ENCODE data around the gene YTHDF1.
"Not testable (repeated sequence)": the region's sequence is repeated elsewhere in the genome, so short reads cannot be mapped to it uniquely, and the experiment has no call there.

Gene YTHDF1

DNA sequence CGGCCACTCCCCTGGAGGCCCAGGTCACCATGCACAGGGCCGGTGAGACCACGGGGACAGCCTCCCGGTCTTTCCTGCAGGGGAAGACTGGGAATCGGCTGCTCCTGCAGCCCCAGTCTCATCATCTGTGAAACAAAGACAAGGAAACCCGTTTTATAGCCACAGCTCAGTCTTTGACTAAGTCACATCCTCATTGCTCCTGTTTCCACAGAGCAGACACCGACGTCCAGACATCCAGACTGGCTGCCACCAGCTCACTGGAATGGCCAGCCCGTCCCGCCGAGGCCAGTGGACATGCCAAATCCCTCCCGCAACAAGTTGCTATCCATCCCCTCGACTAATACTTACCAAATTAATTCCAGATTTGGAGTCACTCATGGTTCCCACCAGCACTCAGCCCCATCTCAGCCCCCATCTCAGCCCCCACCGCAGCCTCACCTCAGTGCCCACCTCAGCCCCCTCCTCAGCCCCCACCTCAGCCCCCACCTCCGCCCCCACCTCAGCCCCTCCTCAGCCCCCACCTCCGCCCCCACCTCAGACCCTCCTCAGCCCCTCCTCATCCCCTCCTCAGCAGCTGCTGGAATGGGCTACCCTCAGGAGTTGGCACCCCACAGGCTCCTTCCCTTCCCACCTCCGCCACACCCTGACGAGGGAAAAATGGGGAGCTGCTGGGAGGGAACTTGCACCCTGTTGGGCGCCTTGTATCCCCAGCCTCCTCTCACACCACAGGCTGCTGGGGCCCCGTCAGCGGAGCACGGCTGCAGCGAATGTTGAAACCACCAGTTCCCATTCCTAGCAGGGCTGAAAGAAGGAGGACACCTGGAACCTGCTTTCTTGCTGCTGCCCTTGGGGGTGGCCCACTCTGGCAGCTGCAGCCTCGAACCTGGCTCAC, 48.7 kb downstream of the YTHDF1 start:
- ATAC-seq (peak; percentile 33), DNase-seq (no peak)
- Mint-ChIP-seq H3K4me1 (peaks cover 6% of the 10 kb centered on the region), H3K27ac (peak overlapping the region in 1 of 2 donors; percentile 20), H3K27me3 (peaks cover 40% of the 10 kb centered on the region), H3K9me3 (no peaks in the 10 kb centered on the region), H3K4me3 (no peak overlapping the region)

DNA sequence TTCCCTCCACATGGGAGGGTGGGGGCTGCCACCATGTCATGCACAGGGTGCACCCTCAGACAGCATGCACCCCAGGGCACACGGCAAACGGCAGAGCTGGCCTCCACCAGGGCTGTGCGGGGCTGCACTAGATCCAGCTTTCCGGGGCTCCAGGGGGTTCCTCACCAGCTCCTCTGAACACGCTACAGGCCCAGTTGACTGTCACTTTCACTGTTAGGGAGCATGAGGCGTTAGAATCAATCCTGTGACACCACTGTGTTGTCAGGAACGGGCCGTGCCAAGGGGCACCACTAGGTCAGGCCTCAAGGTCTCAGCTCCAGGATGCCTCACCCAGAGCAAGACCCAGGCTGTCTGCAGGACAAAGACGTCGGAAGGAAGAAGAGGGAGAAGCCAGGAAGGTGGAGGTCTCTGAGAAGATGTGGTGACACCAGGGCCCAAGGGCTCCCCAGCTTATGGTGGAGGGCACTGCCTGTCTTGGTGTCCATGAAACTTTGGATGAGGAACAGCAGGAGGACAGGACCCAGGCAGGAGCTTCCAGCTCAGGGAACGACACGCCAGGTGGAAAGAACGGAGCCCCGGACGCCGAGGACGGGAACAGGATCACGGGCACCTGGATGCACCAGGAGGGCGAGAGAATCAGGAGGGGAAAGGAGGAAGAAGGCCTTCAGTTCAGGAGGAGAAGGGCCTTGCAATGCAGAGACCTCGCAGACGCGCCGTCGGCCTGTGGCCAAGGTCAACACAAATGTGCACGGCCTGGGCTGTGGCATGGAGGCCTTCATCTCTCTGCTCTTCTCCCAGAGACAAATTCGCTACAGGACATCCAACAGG, 49.5 kb downstream of the YTHDF1 start:
- H3K4me3 Mint-ChIP-seq = no peak overlapping the region
- H3K27ac Mint-ChIP-seq = no peak overlapping the region
- H3K27me3 Mint-ChIP-seq = peaks cover 37% of the 10 kb centered on the region
- H3K9me3 Mint-ChIP-seq = no peaks in the 10 kb centered on the region
- no peak for ATAC-seq
- H3K4me1 Mint-ChIP-seq = peaks cover 6% of the 10 kb centered on the region
- no peak for DNase-seq

GRCh38 chr20:63165356-63166192, 50.4 kb downstream of the YTHDF1 start:
- DNase-seq (no peak), ATAC-seq (no peak)
- H3K9me3 Mint-ChIP-seq = no peaks in the 10 kb centered on the region
- peaks cover 32% of the 10 kb centered on the region for H3K27me3 Mint-ChIP-seq
- H3K4me3 Mint-ChIP-seq = no peak overlapping the region
- H3K27ac Mint-ChIP-seq = no peak overlapping the region
- peaks cover 6% of the 10 kb centered on the region for H3K4me1 Mint-ChIP-seq

DNA sequence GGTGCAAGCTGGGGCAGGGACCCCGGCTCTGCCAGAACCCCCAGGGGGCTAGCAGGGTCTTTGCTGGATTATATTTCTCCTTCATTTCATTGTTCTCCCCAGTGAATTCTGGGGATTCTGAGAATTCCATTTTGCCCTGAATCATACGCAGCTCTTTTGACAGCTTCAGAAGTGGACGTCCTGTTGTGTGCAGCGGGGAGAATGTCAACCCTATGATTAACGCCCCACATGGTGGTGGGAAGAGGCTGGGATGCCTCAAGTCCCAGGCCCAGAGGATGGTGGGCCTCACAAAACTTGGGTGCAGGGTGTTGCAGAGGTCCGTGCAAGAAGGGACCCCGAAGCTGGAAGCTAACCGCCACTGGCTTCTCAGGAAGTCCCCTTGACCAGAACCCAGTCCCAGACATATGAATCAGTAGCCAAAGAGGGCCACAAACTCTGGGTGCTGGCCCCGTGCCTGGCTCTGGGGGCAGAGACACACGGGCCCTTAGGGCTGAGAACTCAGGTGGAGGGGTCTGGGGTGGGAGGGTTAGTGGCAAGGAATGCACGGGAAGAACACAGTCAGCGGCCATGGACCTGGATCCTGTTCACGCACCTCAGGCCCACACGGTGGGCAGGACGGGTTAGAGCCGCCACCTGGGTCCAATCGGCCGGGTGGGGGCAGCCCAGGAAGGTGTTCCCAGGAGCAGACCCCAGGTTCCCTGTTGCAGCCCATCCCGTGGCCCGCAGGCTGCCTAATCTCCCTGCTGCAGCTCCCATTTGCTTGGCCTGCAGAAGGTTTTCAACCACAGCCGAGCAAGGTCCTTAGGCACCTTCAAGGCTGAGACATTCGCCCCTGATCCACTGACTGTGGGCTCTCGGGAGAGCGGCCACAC, 51.2 kb downstream of the YTHDF1 start:
- Mint-ChIP-seq H3K27ac (no peak overlapping the region), H3K9me3 (no peaks in the 10 kb centered on the region), H3K4me3 (no peak overlapping the region), H3K4me1 (peaks cover 6% of the 10 kb centered on the region), H3K27me3 (peaks cover 25% of the 10 kb centered on the region)
- ATAC-seq (no peak), DNase-seq (no peak)

- Mint-ChIP-seq H3K27me3 (peaks cover 25% of the 10 kb centered on the region), H3K4me1 (peaks cover 6% of the 10 kb centered on the region), H3K9me3 (no peaks in the 10 kb centered on the region), H3K27ac (no peak overlapping the region), H3K4me3 (no peak overlapping the region)
- ATAC-seq = no peak
- no peak for DNase-seq
Observed at GRCh38 chr20:63163596-63164483, 52.1 kb downstream of the YTHDF1 start.

DNA sequence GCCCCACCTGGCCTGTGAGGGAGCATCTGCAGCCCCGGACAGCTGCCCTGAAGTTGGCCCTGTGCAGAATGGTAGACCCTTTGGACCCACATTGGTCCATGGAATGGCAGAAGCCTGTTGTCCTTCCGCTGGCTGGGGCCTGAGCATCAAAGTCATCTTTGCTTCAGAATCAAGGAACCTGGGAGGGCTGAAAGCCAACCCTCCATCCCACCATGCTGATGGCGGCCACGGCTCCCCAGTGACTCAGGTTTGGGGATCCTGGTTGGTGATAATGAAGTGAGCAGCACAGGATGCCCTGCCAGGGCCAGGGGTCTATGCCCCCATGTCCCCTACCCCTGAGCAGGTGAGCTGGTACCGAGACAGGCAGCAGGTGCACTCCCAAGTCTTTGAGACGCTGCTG, 52.8 kb downstream of the YTHDF1 start:
- H3K4me3 Mint-ChIP-seq = no peak overlapping the region
- DNase-seq (no peak), ATAC-seq (no peak)
- H3K27me3 Mint-ChIP-seq = peaks cover 26% of the 10 kb centered on the region
- H3K9me3 Mint-ChIP-seq = no peaks in the 10 kb centered on the region
- no peak overlapping the region for H3K27ac Mint-ChIP-seq
- peaks cover 6% of the 10 kb centered on the region for H3K4me1 Mint-ChIP-seq

GRCh38 chr20:63162206-63162795, 53.6 kb downstream of the YTHDF1 start:
- Mint-ChIP-seq H3K4me1 (peaks cover 6% of the 10 kb centered on the region), H3K27me3 (peaks cover 26% of the 10 kb centered on the region), H3K4me3 (no peak overlapping the region), H3K27ac (no peak overlapping the region), H3K9me3 (no peaks in the 10 kb centered on the region)
- ATAC-seq = no peak
- DNase-seq = no peak

DNA sequence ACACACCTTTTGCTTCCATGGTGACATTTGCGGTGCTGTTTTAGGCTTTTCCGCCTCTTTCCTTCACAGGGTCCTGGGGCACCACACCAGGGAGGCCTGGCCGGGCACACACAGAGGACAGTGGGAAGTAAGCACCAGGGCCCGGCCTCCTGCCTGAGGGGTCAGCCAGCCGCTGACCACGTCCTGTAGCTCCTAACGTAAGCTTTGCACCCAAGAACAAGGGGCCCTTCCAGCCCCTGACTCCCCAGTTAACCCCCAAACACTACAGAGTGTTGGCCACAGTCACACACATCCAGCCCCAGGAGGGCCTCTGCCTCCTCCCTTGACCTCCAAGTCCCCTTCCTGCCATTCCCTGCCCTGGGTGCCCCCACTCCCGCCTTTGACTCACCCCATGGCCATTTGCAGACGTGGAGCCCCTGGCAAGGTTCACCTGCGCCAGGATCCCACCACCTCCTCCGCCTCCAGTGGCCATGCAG, 54.7 kb downstream of the YTHDF1 start:
- H3K4me1 Mint-ChIP-seq = peaks cover 6% of the 10 kb centered on the region
- H3K27ac Mint-ChIP-seq = no peak overlapping the region
- H3K27me3 Mint-ChIP-seq = peaks cover 31% of the 10 kb centered on the region
- DNase-seq = no peak
- no peaks in the 10 kb centered on the region for H3K9me3 Mint-ChIP-seq
- no peak for ATAC-seq
- no peak overlapping the region for H3K4me3 Mint-ChIP-seq

GRCh38 chr20:63160641-63161175, 55.2 kb downstream of the YTHDF1 start:
- Mint-ChIP-seq H3K27ac (no peak overlapping the region), H3K27me3 (peaks cover 36% of the 10 kb centered on the region)

DNA sequence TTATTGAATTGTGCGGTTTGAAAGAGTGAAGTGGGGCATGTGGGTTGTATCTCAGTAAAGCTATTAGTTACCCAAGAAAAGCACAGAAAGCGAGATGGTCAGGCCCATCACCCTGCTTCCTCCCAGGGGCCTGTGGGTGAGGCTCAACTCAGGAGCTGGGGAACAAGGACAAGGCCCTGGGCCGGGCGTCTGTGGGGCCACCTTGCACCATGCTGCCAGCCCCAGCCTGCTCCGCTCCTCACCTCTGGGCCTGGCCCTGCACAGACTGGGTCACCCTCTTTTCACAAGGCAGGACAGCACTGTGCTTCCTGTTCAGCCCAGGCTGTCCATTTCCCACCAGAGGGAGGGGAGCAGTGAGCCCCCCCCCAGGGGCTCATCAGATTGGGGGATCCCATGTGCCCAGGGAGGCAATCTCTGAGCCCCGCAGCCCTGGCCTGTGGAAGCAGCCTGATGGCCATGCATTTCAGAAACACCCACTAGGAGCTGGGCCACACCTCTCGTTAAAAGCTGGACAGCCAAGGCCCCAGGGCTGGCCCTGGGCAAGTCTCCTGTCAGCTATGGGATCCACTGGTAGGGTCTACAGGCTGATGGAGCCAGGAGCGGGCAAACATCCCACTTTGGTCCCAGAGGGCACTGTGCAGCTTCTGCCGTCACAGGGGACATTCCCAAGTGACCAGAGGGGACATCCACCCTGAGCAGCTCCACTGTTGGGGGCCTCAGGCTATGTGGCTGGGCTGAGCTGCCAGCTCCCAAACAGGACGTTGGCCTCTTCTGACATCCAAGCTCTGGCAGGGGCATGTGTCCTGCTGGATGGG, 55.9 kb downstream of the YTHDF1 start:
- H3K27me3 Mint-ChIP-seq = peaks cover 42% of the 10 kb centered on the region
- DNase-seq = no peak
- ATAC-seq = no peak
- H3K27ac Mint-ChIP-seq = no peak overlapping the region
- peaks cover 6% of the 10 kb centered on the region for H3K4me1 Mint-ChIP-seq
- no peak overlapping the region for H3K4me3 Mint-ChIP-seq
- H3K9me3 Mint-ChIP-seq = no peaks in the 10 kb centered on the region

More at GRCh38 chr20:63160641-63161175, 55.2 kb downstream of the YTHDF1 start:
- DNase-seq (no peak), ATAC-seq (no peak)
- Mint-ChIP-seq H3K4me1 (peaks cover 6% of the 10 kb centered on the region), H3K9me3 (no peaks in the 10 kb centered on the region), H3K4me3 (no peak overlapping the region)

GRCh38 chr20:63159251-63159650, 56.7 kb downstream of the YTHDF1 start:
- DNase-seq, H3K9me3 Mint-ChIP-seq, H3K4me3 Mint-ChIP-seq, H3K4me1 Mint-ChIP-seq, ATAC-seq: not testable (repeated sequence)
- peak overlapping the region in 1 of 2 donors; percentile 16 for H3K27ac Mint-ChIP-seq
- H3K27me3 Mint-ChIP-seq = peaks cover 46% of the 10 kb centered on the region

DNA sequence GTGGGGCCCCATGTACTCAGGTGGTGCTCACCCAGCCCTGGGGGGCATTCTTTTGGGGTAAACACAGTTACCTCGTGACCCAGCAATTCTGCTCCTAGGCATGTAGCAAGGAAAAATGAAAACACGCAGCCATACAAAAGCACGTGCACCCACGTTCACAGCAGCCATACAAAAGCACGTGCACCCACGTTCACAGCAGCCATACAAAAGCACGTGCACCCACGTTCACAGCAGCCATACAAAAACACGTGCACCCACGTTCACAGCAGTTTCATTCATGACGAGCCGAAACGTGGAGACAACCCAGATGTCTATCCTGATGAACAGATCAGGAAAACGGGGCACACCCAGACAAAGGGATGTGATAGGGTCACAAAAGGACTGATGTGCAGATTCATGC, 57.1 kb downstream of the YTHDF1 start:
- no peaks in the 10 kb centered on the region for H3K9me3 Mint-ChIP-seq
- H3K27me3 Mint-ChIP-seq = peaks cover 48% of the 10 kb centered on the region
- no peak overlapping the region for H3K27ac Mint-ChIP-seq
- H3K4me1 Mint-ChIP-seq = peaks cover 6% of the 10 kb centered on the region
- ATAC-seq (no peak), DNase-seq (no peak)
- no peak overlapping the region for H3K4me3 Mint-ChIP-seq

All from stimulated activated naive CD8-positive, alpha-beta T cell treated with anti-CD3 and anti-CD28 coated beads, Interleukin-15, amount 100 ng/mL, for 72 hours (primary cell).